HG03521 (cell line): ENCODE results near the gene PKLR.
A peak's percentile ranks its signal among the peaks of the same experiment; 100 is the strongest.
"Not testable (repeated sequence)": the region's sequence is repeated elsewhere in the genome, so short reads cannot be mapped to it uniquely, and the experiment has no call there.

ENCODE experiments used
- ATAC-seq: cut with Tn5 transposase; IDR thresholded peaks from one replicate; pipeline ENCODE4 v1.9.1; 2021; ENCODE audit warnings: mild to moderate bottlenecking, moderate library complexity; ENCODE audit not compliant: unreplicated experiment

PKLR gene

DNA sequence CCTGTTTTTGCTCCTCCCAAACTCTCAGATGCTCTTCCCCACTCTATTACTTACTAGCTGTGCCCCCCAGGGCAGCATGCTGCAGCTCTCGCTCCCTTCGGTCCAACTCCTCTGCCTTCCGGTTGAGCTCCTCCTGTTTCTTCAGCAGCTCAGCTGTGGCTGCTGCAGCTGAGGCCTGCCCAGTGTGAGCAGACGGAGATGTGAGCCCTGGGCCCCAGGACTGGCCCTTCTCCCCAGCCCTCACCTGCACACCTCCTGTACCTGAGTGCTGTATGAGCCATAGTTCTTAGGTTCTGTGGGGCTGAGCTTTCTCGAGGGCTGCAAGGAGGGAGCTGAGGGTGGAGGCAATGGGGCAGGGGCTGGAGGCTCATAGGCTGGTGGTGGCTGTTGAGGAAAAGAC is 41.0 kb downstream of the PKLR start:
- no peak for ATAC-seq

GRCh38 chr1:155256058-155256852 is 45.0 kb downstream of the PKLR start:
- ATAC-seq, result no peak

DNA sequence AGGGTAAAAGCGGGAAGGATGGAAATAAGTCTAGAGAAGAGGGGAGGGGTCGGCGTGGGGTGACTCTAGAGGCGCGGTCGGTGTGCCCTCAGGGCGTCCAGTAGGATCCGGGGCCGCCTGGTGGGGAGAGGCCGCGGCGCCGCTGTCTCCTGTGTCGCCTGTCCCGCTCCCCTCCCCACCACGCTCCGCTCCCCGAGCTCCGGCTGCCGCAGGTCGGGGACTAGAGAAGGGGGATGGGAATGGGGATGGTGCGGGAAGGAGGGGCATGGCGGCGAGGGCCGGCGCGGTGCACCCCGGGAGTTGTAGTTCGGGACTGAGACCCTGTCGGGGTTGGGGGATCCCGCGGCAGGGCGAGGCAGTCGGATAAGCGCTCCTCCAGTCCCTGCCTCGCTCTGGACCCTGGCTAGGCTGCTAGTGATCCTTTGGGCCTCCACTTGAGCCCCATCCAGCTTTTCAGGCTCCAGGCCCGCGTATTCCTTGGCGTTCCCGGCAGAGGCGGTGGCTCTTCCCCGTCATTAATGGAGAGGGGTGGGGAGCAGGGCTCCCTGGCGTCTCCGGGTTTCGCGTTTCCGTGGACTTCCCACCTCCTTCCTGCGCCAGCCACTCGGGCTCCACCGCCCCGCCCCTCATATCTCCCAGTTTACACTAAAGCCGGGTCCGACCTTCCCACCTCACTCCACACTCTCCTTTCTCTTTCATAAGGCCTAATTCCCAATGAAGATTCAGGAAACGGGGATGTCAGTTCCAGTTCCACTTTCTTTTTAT is 45.8 kb downstream of the PKLR start, which contains the start of gene ENTREP3:
Gene ENTREP3 (minus strand): TSS at position 241 of the 765 bp plus-strand sequence. CDS start 606 bp downstream, outside the sequence.
- ATAC-seq, result peak; percentile 66

GRCh38 chr1:155254714-155255242 is 46.5 kb downstream of the PKLR start:
- no peak for ATAC-seq

- no peak for ATAC-seq
Measured at GRCh38 chr1:155254228-155254713, 47.0 kb downstream of the PKLR start.

GRCh38 chr1:155253797-155254196 is 47.4 kb downstream of the PKLR start:
- no peak for ATAC-seq

DNA sequence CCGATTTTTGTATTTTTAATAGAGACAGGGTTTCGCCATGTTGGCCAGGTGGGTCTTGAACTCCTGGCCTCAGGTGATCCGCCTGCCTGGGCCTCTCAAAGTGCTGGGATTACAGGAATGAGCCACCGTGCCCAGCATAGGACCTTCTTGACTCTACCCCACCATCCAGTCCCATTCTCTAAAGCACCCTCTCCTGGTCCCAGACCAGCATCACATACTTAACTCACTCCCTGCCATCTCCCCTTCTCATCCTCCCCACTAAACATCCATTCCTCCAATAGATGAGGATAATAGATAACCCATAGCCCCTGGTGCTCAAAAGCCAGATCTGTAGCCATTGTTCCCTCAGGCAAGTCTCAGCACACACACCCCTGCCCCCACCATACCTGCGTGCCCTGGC is 48.0 kb downstream of the PKLR start:
- ATAC-seq, result no peak

DNA sequence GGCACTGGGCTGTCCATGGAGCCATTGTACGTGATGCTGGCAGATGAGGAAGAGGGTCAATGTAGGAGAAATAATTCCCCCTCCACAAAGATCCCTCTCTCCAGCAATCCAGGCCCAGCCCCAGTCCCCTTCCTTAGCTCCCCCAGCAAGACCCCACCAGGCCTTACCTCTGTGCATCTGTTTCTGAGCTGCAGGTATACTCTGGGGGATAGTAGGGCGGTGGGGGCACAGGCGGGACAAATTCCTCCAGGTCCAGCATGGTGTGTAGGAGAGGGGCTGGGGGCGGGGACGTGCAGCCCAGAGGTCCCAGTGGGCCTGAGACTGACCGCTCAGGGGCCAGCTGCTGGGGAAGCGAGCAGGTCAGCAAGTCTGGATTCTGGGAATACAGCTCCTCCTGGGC is 49.7 kb downstream of the PKLR start:
- no peak for ATAC-seq

DNA sequence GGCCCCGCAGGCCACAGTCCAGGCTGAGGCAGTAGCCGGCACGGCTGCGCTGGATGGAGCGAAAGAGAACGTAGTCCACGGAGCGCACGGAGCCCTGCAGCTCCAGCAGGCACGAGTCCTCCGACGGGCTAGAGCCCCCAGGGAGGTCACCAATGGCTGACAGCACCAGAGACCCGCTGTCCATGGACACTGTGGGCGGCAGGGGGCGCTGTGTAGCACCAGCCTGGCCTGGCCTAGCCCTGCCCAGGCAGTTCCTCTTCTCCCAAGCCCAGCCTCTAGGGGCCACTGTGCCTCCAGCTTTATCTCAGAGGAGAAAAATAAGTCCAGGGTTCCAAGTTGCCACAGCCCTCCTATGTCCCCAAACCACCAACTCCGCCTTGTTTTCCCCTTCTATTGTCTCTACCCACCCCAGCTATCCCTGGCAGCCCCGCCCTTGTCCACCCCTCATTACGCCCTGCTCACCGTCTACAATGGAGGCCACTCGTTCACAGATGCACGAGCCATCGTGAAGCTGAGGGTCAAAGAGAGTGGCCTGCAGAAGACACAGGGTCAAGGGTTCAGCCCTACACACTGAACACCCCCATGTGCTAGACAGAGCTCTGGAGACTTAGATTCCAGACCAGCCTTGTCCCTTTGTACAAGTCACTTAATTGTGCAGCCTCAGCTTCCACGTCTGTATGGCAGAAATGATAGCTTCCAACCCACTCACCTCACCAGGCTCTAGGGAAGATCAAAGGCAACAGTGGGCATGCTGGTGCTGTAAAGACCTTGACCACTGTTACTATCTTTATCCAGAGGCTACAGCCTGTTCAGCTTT is 50.4 kb downstream of the PKLR start:
- peak; percentile 79 for ATAC-seq

DNA sequence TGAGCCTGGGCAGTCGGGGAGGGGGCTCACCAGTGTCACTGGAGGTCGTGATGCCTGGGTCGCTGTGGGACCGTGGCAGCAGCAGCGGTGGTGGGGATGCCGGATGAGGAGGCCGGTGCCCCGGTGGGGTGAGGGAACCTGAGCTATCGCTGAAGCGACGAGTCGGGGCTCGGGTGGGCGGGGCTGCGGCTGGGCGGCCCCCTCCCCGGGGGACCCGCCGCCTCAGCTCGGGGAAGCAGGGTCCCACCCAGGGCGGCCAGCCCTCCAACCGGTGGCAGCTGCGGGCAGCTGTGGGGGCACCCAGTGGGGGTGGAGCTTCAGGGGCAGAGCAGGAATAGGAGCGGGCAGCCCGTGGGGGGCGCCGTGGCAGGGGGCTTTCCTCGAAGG is 51.0 kb downstream of the PKLR start:
- peak; percentile 11 for ATAC-seq

- no peak for ATAC-seq
Measured at GRCh38 chr1:155247667-155248553, 53.3 kb downstream of the PKLR start.

GRCh38 chr1:155246796-155247195 is 54.4 kb downstream of the PKLR start:
- ATAC-seq, result not testable (repeated sequence)

DNA sequence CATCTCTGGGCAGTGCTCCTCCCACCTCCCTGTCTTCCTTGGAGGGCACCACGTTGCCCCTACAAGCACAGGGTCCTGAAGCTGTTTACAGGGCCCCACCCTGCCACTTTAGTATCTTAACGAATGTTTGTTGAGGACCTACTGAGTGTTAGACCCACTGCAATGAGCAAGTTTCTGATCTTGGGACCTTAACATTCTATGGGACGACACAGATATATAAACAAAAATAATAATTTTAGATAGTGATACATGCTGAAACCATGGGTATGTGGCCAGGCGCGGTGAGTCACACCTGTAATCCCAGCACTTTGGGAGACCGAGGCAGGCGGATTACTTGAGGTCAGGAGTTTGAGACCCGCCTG is 56.1 kb downstream of the PKLR start:
- ATAC-seq, result no peak

DNA sequence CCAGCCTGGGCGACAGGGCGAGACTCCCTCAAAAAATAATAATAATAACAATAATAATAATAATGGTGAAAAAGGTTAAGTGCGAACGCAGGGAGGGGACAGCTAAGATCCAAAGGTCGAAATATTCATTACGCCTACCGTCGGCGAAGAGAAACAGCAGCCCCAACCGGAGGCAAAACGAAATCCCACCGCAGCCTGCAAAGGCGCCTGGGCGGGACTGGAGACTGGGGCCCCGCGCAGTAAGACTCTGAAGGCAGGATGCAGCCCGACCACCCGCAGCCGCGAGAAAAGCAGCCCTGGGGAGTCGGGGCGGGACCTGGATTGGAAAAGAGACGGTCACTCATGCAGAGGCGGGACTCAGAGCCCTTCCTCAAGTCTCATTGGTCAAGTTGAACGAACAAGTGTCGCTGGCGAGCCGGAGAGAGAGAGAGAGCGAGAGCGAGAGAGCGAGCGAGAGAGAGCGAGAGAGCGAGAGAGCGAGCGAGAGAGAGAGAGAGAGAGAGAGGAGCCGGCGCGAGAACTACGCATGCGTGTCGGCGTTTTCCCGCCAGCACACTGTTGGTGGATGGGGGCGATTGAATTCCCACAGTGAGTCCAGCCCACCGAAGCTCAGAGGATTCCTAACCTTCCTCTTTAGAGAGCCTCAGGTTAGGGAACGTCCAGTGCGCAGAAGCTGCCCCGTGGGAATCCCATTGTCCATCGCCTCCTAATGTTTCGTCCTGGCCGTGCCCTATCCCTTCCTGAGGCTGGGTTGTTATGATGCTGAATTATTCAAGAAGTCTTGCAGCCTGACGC is 56.7 kb downstream of the PKLR start:
- ATAC-seq, result peak; percentile 92

GRCh38 chr1:155242805-155243358 is 58.4 kb downstream of the PKLR start:
- ATAC-seq, result no peak

DNA sequence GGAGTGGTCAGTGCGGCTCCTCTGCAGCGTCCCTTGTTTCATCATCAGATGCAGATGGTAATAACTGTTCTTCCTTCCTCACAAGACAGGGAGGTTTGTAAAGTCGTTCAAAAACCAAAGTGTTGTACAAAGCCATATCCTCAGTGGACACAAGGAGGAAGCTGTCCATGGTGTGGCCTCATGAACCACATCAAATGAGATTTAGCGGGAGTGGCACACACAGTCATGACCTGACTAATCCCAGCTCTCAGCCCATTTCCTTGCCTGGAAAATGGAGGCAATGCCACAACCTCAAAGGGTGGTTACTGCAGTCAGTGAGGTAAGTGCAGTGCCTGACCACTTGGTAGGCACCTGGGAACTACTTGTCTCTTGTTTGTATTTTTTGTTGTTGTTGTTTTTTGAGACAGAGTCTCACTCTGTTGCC is 59.4 kb downstream of the PKLR start:
- no peak for ATAC-seq

- ATAC-seq, result no peak
Measured at GRCh38 chr1:155241069-155241679, 60.1 kb downstream of the PKLR start.
